Liver (tissue), 9 donors: Measurements from ENCODE around the gene KSR2. TPM values are rescaled to one million over a fixed set of nuclear protein-coding genes. Genes with fewer than 3 reads are reported as not detected.

Source experiments
- DNase-seq: peaks from one replicate; pipeline ENCODE4 v3.0.0-alpha.2; 2017; ENCODE audit warnings: low spot score
- H3K27ac ChIP-seq, 2 donors: one replicate each; pipeline ENCODE4 v1.7.0; 2013; ENCODE audit warnings: inconsistent platforms in 2 of 2, low read length in 2 of 2, control low read depth in 1 of 2, low read depth in 1 of 2, mild to moderate bottlenecking in 1 of 2
- H3K27me3 ChIP-seq, 4 donors: one replicate each; pipeline versions ENCODE4 v1.6.1 to v1.7.0; 2013; ENCODE audit warnings: low read length in 3 of 4, inconsistent platforms in 1 of 4, mild to moderate bottlenecking in 1 of 4, moderate library complexity in 1 of 4; ENCODE audit not compliant: control insufficient read depth in 4 of 4, insufficient read depth in 4 of 4
- H3K36me3 ChIP-seq, 4 donors: one replicate each; pipeline versions ENCODE4 v1.6.1 to v1.7.0; 2013; ENCODE audit warnings: low read length in 3 of 4, mild to moderate bottlenecking in 3 of 4, low read depth in 1 of 4, moderate library complexity in 1 of 4; ENCODE audit not compliant: control insufficient read depth in 4 of 4, insufficient read depth in 3 of 4
- H3K4me1 ChIP-seq, 4 donors: one replicate each; pipeline versions ENCODE4 v1.6.1 to v1.7.0; 2013; ENCODE audit warnings: low read length in 3 of 4, mild to moderate bottlenecking in 3 of 4, moderate library complexity in 1 of 4; ENCODE audit not compliant: control insufficient read depth in 4 of 4, insufficient read depth in 4 of 4
- H3K4me3 ChIP-seq, 3 donors: one replicate each; pipeline versions ENCODE4 v1.6.1 to v1.7.0; 2013; ENCODE audit warnings: low read length in 3 of 3, control low read depth in 1 of 3, low read depth in 1 of 3, mild to moderate bottlenecking in 1 of 3
- H3K9ac ChIP-seq, 2 donors: one replicate each; pipeline ENCODE4 v1.7.0; 2013; ENCODE audit warnings: low read length in 2 of 2, mild to moderate bottlenecking in 2 of 2, moderate library complexity in 2 of 2, control low read depth in 1 of 2, low read depth in 1 of 2
- H3K9me3 ChIP-seq, 4 donors: one replicate each; pipeline versions ENCODE4 v1.6.1 to v1.7.0; 2013; ENCODE audit warnings: low read length in 3 of 4; ENCODE audit not compliant: control insufficient read depth in 4 of 4
- ATF3 ChIP-seq: IDR thresholded peaks from 2 replicates; pipeline ENCODE4 v1.6.1; 2016; ENCODE audit warnings: antibody characterized with exemption
- EGR1 ChIP-seq, 2 donors: IDR thresholded peaks; 2 replicates each; pipeline ENCODE4 v1.6.1; 2016 to 2018; ENCODE audit warnings: antibody characterized with exemption in 2 of 2, low read depth in 2 of 2
- FOXA2 ChIP-seq: IDR thresholded peaks from 2 replicates; pipeline ENCODE4 v1.6.1; 2016; ENCODE audit warnings: antibody characterized with exemption
- GABPA ChIP-seq, 2 donors: IDR thresholded peaks in 1 of 2; conservative IDR thresholded peaks in 1 of 2; 2 replicates each; pipeline ENCODE4 v1.6.1; 2016; ENCODE audit warnings: antibody characterized with exemption in 2 of 2, mild to moderate bottlenecking in 1 of 2, moderate library complexity in 1 of 2
- HNF4A ChIP-seq, 2 donors: conservative IDR thresholded peaks; 2 replicates each; pipeline ENCODE4 v1.6.1; 2016; ENCODE audit warnings: antibody characterized with exemption in 2 of 2, mild to moderate bottlenecking in 2 of 2
- HNF4G ChIP-seq: IDR thresholded peaks from 2 replicates; pipeline ENCODE4 v1.6.1; 2016; ENCODE audit warnings: antibody characterized with exemption
- JUND ChIP-seq, 2 donors: IDR thresholded peaks; 2 replicates each; pipeline ENCODE4 v1.6.1; 2016; ENCODE audit warnings: antibody characterized with exemption in 2 of 2
- MAX ChIP-seq: IDR thresholded peaks from 2 replicates; pipeline ENCODE4 v1.6.1; 2016; ENCODE audit warnings: antibody characterized with exemption
- NR2F2 ChIP-seq: IDR thresholded peaks from 2 replicates; pipeline ENCODE4 v1.6.1; 2016; ENCODE audit warnings: antibody characterized with exemption
- RAD21 ChIP-seq, 2 donors: IDR thresholded peaks; 2 replicates each; pipeline ENCODE4 v1.6.1; 2016; ENCODE audit warnings: antibody characterized with exemption in 2 of 2, mild to moderate bottlenecking in 2 of 2
- REST ChIP-seq: IDR thresholded peaks from 2 replicates; pipeline ENCODE4 v1.6.1; 2016; ENCODE audit warnings: antibody characterized with exemption, mild to moderate bottlenecking
- RXRA ChIP-seq, 2 donors: IDR thresholded peaks; 2 replicates each; pipeline ENCODE4 v1.6.1; 2017 to 2018; ENCODE audit warnings: antibody characterized with exemption in 2 of 2, mild to moderate bottlenecking in 1 of 2
- SP1 ChIP-seq: IDR thresholded peaks from 2 replicates; pipeline ENCODE4 v1.6.1; 2018; ENCODE audit warnings: antibody characterized with exemption, mild to moderate bottlenecking
- TAF1 ChIP-seq: conservative IDR thresholded peaks from 2 replicates; pipeline ENCODE4 v1.6.1; 2016; ENCODE audit warnings: antibody characterized with exemption, mild to moderate bottlenecking
- YY1 ChIP-seq: IDR thresholded peaks from 2 replicates; pipeline ENCODE4 v1.6.1; 2016; ENCODE audit warnings: antibody characterized with exemption, mild to moderate bottlenecking
- ZBTB33 ChIP-seq: IDR thresholded peaks from 2 replicates; pipeline ENCODE4 v1.6.1; 2016; ENCODE audit warnings: antibody characterized with exemption
- WGBS: extraction: QIAGEN DNeasy Blood & Tissue Kit; methylation state at CpG from one replicate; pipeline ENCODE4 v1.1.7; 2013; 5-methylcytosine and 5-hydroxymethylcytosine counted together
- polyA plus RNA-seq, 2 donors: library from polyadenylated mRNA; stranded (reverse) in 1 of 2; unstranded in 1 of 2; fragments of 200-250 nt in 1 of 2; fragments of >200 nt in 1 of 2; fragmentation: Nextera tagmentation in 1 of 2; extraction: Ambion mirVana in 1 of 2; gene quantifications; one replicate each; pipeline versions ENCODE4 v1.2.1 to v1.2.3, GENCODE V29; 2013 to 2015
- total RNA-seq, 2 donors: library from RNA; depleted of rRNA; stranded (reverse); fragments of >200 nt; gene quantifications; one replicate each; pipeline ENCODE4 v1.2.3, GENCODE V29; 2014
- donor health status: healthy.
- donor health status: healthy.
- donor health status: healthy.
- donor health status: healthy.
- donor health status: healthy.

KSR2 gene
- total and polyA plus RNA-seq, 4 donors = under 0.01 to 0.02 (median under 0.01) TPM; not detected in 1

- no peak for TF ChIP-seq REST
- no peak for TF ChIP-seq NR2F2
- TF ChIP-seq GABPA (IDR thresholded peaks at IDR 0.05 in 1 of 2, conservative IDR thresholded peaks at IDR 0.05 in 1 of 2) = no peak
- no peak for TF ChIP-seq ATF3
- TF ChIP-seq HNF4G = no peak
- TF ChIP-seq RXRA (IDR thresholded peaks at IDR 0.05) = no peak
- no peak for TF ChIP-seq FOXA2
- TF ChIP-seq EGR1 (IDR thresholded peaks at IDR 0.05; ENCODE audit: low read depth in 2 of 2) = no peak
- no peak for TF ChIP-seq TAF1
Observed at GRCh38 chr12:117570608-117571007, 398.2 kb downstream of the KSR2 start (continued).

- no peaks in the 10 kb centered on the region for H3K36me3 ChIP-seq
- H3K4me1 ChIP-seq = no peaks in the 10 kb centered on the region
- H3K4me3 ChIP-seq = no peak overlapping the region
- no peak overlapping the region for H3K27ac ChIP-seq
- no peak overlapping the region for H3K9ac ChIP-seq
- no peaks in the 10 kb centered on the region for H3K9me3 ChIP-seq
- 80% methylated on average over 9 of the region's 9 CpGs for WGBS
- H3K27me3 ChIP-seq = no peaks in the 10 kb centered on the region
- DNase-seq = no peak
- TF ChIP-seq ATF3 (no peak), FOXA2 (no peak), RXRA (IDR thresholded peaks at IDR 0.05) (no peak), JUND (IDR thresholded peaks at IDR 0.05) (no peak), EGR1 (IDR thresholded peaks at IDR 0.05; ENCODE audit: low read depth in 2 of 2) (no peak), REST (no peak), SP1 (no peak), GABPA (IDR thresholded peaks at IDR 0.05 in 1 of 2, conservative IDR thresholded peaks at IDR 0.05 in 1 of 2) (no peak), YY1 (no peak), ZBTB33 (no peak), MAX (no peak), RAD21 (IDR thresholded peaks at IDR 0.05) (no peak), HNF4A (conservative IDR thresholded peaks at IDR 0.05) (no peak)
Observed at GRCh38 chr12:117567644-117568216, 401.1 kb downstream of the KSR2 start.
